Left renal cortex interstitium (tissue), 4 donors: ENCODE results near the gene ZNF638. TPM values are rescaled to one million over a fixed set of nuclear protein-coding genes. Genes with fewer than 3 reads are reported as not detected.
"Not testable (repeated sequence)": the region's sequence is repeated elsewhere in the genome, so short reads cannot be mapped to it uniquely, and the experiment has no call there.

Experiments
- DNase-seq, 4 donors: peaks; one replicate each; pipeline ENCODE4 v3.0.0-alpha.2; 2013; ENCODE audit warnings: low read depth in 4 of 4, low spot score in 2 of 4, missing footprints in 1 of 4
- polyA plus RNA-seq, 4 donors: library from polyadenylated mRNA; unstranded; fragments of 120-200 nt; gene quantifications; one replicate each; pipeline ENCODE4 v1.2.1, GENCODE V29; 2013; ENCODE audit not compliant: insufficient read length in 4 of 4

Gene ZNF638
- polyA plus RNA-seq = 100 to 1,000 TPM; 162 to 278 (median 204) TPM

GRCh38 chr2:71331581-71332434, at the start of gene ZNF638:
TSS of gene ZNF638 (plus strand) at chr2:71331782. CDS start at chr2:71348955, 17,173 bp downstream.
- peak; percentile 87 to 92 (median 91) for DNase-seq

DNA sequence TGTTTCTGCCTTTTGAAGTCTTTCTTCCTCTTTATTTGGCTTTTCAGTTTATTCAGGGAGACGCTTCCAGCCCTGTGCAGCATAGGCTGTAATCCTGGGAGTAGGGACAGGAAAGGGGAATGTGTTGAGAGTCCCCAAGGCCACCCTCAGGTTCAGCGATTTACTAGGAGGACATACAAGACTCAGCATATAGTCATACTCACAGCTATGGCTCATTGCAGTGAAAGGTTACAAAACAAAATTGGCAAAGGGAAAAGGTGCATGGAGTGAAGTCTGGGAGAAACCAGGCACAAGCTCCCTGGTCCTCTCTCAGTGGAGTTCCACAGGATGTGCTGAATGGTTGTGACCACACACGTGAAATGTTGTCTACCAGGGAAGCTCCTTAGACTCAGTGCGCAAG, 49.6 kb upstream of the ZNF638 start:
- no peak for DNase-seq

GRCh38 chr2:71282493-71282892, 49.1 kb upstream of the ZNF638 start:
- DNase-seq = no peak

DNA sequence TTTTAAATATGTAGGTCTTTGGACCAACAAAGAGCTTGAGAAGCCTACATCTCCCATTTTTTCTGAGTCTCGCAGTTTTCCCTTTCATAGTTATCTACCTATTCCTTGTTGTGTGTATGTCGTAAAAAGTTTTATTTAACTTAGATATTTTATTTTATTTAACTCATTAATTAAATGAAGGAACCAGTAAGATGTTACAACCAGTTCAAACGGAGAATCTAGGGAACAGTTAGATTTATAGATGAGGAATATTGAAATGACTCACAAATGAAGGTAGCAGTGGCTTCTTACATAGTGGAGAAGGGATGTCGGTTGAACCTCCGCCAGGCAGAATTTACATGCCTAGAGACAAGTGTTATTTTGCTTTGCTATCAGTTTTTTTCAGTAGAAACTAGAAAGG, 48.5 kb upstream of the ZNF638 start:
- DNase-seq = no peak

DNA sequence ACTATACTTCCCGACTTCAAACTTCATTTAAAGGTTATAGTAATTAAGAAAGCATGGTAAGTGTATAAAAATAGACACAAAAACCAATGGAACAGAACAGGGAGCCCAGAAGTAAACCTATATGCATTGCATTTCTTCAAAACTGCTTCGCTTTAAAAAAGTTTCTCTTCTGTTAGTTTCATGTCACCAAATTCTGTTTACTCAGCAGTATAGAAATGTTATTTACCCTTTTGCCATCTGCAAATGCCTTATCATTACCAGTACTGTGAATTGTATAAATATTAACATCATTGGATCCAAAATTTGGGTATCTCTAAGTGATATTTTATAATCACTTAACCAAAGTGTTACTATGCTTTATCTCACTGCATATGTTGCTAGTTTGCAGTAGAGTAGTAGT, 45.9 kb upstream of the ZNF638 start:
- DNase-seq = no peak

GRCh38 chr2:71291398-71291797, 40.2 kb upstream of the ZNF638 start:
- no peak for DNase-seq

- DNase-seq = no peak
These were observed 39.4 kb upstream of the ZNF638 start for GRCh38 chr2:71292159-71292558.

DNA sequence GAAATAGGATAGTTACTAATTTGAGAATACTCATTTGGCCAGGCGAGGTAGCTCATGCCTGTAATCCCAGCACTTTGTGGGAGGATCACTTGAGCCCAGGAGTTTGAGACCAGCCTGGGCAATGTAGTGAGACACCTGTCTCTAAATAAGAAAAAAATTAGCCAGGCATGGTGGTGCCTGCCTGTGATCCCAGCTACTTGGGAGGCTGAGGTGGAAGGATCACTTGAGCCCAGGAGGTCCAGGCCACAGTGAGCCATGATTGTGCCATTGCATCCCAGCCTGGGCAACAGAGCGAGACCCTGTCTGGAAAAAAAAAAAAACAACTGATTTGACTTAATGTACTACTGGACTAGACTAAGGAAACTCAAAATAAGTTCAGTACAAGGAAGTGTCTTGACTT, 32.7 kb upstream of the ZNF638 start:
- no peak for DNase-seq

DNA sequence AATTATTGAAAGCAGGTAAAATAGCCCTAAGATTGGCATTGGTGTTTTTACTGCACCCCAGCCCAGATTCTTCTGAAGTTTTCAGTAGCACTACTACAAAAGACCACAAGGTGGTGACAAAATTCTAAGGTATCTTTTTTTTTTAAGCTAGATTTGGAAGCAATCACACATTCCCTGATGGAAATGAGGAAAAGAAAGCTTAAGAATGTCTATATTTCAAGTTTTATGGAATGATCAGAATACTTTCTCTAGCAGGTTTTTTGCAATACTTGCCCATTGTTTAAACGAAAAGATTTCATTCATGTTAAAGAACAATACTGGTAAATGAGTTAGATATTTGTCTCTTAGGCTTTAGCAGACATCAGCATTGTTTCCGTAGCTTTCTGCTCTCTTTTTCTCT, 32.1 kb upstream of the ZNF638 start:
- DNase-seq = peak in 1 of 4 donors; percentile 41

GRCh38 chr2:71303849-71304248, 27.7 kb upstream of the ZNF638 start:
- no peak for DNase-seq

DNA sequence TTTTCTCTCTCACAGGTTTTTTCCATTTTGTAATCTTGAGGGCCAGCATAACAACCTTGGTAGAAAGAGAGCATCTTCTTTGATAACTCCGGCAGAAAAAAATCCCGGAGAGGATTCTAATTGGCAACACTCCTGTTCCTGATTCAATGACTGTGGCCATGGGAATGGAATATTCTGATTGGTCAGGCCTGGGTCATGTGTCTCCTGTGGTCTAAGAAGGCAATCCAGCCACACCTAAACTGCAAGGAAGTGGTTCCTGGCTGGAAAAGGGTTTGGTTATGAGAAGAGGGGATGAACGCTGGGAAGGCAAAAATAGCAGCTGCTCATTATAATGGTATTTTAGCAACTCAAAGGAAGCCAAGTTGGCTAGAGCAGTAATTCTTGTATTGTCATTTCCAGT, 24.8 kb upstream of the ZNF638 start:
- no peak for DNase-seq

DNA sequence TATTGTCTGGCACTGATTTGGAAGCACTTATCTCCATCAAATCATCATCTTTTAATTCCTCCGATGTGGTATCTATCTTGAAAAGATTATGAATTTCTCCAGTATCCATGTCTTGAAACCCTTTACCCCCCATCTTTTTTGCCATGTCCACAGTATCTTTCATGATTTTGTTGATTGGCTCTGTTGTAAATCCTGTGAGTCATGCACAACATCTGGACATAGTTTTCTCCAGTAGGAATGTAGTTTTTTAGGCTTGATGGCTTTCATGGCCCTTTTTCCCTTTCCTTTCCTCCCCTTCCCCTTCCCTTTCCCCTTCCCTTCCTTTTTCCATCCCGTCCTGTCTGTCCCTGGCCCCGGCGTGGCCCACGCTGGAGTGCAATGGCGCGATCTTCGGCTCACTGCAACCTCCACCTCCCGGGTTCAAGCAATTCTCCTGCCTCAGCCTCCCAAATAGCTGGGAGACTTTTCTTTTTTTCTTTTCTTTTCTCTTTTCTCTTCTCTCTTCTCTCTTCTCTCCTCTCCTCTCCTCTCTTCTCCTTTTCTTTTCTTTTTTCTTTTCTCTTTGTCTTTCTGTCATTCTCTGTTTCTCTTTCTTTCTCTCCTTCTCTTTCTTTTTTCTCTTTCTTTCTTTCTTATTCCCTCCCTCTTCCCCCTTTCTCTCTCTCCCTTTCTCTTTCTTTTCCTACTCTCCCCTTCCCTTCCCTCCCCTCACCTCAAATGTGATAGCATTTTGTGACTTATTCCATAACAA, 18.4 kb upstream of the ZNF638 start:
- no peak for DNase-seq

GRCh38 chr2:71317060-71317459, 14.5 kb upstream of the ZNF638 start:
- no peak for DNase-seq

GRCh38 chr2:71317900-71318299, 13.7 kb upstream of the ZNF638 start:
- DNase-seq = not testable (repeated sequence)

DNA sequence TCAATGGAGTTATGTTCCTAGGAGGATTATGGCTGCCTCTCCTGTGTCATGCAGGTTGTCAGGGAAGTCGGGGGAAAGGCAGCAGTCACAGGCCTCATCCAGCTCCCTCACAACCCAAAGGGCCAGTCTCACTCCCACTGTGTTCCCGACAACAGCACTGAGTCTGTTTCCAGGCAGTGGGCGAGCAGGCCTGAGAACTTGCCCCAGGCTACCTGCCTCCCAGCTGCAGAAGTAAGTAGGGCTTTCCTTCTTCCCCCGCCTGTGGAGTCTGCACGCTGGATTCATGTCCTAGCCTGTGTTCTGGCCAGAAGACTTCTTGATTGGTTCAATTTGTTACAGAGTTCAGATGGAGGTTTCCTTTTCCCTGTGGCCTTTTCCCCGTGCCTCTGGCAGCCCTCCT, 8.2 kb upstream of the ZNF638 start:
- no peak for DNase-seq

DNA sequence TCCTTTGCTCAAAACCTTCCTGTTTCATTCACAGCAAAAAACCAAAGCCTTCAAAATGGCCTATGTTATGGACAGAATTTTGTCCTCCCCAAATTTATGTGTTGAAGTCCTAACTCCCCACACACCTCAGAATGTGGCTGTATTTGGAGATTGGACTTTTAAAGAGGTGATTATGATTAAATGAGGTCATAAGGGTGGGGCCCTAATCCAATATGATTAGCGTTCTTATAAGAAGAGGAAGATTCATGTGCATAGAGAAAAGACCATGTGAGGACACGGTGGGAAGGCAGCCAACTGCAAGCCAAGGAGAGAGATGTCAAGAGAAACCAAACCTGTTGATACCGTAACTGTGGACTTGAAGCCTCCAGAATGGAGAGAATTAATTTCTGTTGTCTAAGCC, 4.6 kb upstream of the ZNF638 start:
- no peak for DNase-seq

DNA sequence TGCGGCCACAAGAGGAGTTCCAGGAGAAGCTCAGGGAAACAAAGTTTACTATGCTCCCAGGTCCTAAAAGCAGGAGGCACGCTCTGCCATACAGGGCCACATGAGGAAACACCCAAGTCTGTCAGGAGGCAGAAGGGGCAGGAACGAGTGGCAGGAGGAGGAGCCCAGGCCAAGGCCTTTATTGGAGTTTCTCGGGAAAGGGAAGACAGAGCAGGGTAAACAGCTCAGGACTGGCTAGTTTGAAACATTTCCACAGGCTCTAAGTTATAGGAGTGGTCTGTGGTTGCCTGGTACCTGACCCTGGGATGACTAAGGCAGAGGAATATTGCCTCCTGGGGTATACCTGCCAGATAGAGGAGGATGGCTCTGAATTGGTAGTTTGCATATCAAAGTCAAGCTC, 3.7 kb upstream of the ZNF638 start:
- DNase-seq = no peak

GRCh38 chr2:71330155-71330554, 1.4 kb upstream of the ZNF638 start:
- no peak for DNase-seq

GRCh38 chr2:71330585-71331330, 824 bp upstream of the ZNF638 start:
- no peak for DNase-seq

DNA sequence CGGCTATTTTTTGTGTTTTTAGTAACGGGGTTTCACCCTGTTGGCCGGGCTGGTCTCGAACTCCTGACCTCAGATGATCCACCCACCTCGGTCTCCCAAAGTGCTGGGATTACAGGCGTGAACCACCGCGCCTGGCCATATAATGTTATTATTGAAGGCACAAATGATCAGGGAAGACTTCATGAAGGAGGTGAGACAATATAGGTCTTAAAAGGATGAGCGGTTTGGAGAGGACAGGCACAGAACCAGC, 326 bp upstream of the ZNF638 start:
- not testable (repeated sequence) for DNase-seq

DNA sequence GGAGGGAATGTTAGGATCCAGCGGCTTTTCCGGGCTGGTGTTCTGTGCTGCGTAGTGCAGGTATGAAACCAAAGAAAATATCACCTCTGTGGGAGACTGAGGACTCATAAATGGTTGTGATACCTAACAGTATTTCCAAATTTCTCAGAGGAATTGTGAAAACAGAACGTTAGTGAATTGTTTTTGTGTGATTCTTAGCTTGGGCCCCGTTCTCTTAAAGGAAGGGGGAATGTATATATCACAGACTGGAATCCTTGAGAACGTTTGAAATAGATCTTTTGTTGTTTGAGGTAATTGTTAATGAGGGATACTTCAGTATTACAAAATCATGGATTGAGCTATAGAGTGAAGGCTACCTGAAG, 834 bp downstream of the ZNF638 start:
- peak in 1 of 4 donors; percentile 60 for DNase-seq

- DNase-seq = no peak
These were observed 2.0 kb downstream of the ZNF638 start for GRCh38 chr2:71333619-71334018.
